Activated CD8-positive, alpha-beta T cell treated with anti-CD3 and anti-CD28 coated beads for 36 hours (primary cell): ENCODE data around the gene SQOR. TPM values are rescaled to one million over a fixed set of nuclear protein-coding genes. Genes with fewer than 3 reads are reported as not detected.

Experiments used
- ATAC-seq: fragments of 200-7000 bp; cut with Tn5 transposase; one replicate; pipeline ENCODE4 v1.10.0; 2021; ENCODE audit warnings: mild to moderate bottlenecking, moderate library complexity
- CTCF ChIA-PET: fragments of 350-600 bp; sonication (Branson Sonifier 250); formaldehyde crosslinking; loops from one replicate; lab custom pipeline; 2021; ENCODE audit warnings: antibody characterized with exemption; lab: Charles Lee
- POLR2A ChIA-PET: fragments of 350-600 bp; sonication (Branson Sonifier 250); formaldehyde crosslinking; loops from one replicate; lab custom pipeline; 2021; ENCODE audit warnings: antibody characterized with exemption; lab: Charles Lee
- DNase-seq: peaks from one replicate; pipeline ENCODE4 v3.0.0-alpha.2; 2020
- H3K27ac Mint-ChIP-seq: one replicate; pipeline ENCODE4 v1.8.0; 2021; ENCODE audit warnings: mild to moderate bottlenecking, mixed read lengths
- H3K27me3 Mint-ChIP-seq: one replicate; pipeline ENCODE4 v1.8.0; 2021; ENCODE audit warnings: mixed read lengths
- H3K36me3 Mint-ChIP-seq: one replicate; pipeline ENCODE4 v1.8.0; 2021; ENCODE audit warnings: low read depth, mixed read lengths
- H3K4me1 Mint-ChIP-seq: one replicate; pipeline ENCODE4 v1.8.0; 2021; ENCODE audit warnings: low read depth, mixed read lengths
- H3K4me3 Mint-ChIP-seq: one replicate; pipeline ENCODE4 v1.8.0; 2021; ENCODE audit warnings: mild to moderate bottlenecking, moderate library complexity, mixed read lengths
- H3K9me3 Mint-ChIP-seq: one replicate; pipeline ENCODE4 v1.8.0; 2021; ENCODE audit warnings: mixed read lengths
- intact Hi-C: fragments of 100-400 bp; cut with micrococcal nuclease; formaldehyde crosslinking; loops from one replicate; pipeline ENCODE4 v1.10.0; 2022
- total RNA-seq, 2 experiments: library from RNA; stranded (reverse); gene quantifications; one replicate each; pipeline ENCODE4 v1.2.3, GENCODE V29; 2021
- TF ChIP-seq, protein P1 (sequence below): fragments of 200-600 bp; IDR thresholded peaks from one replicate; pipeline ENCODE4 v1.8.0; 2022; ENCODE audit warnings: antibody characterized with exemption, mild to moderate bottlenecking

The SQOR gene
- total RNA-seq, 2 experiments from 2014 or later = 84.3 to 87.3 TPM

GRCh38 chr15:45690581-45691260 is 55.9 kb downstream of the SQOR start:
- no peaks in the 10 kb centered on the region for H3K27me3 Mint-ChIP-seq
- no peaks in the 10 kb centered on the region for H3K4me1 Mint-ChIP-seq
- CTCF ChIA-PET = no interaction called here
- no peak for DNase-seq
- no peak overlapping the region for H3K4me3 Mint-ChIP-seq
- no peak for ATAC-seq
- POLR2A ChIA-PET = no interaction called here
- intact Hi-C loops = no loop called here
- TF ChIP-seq, protein P1, sequence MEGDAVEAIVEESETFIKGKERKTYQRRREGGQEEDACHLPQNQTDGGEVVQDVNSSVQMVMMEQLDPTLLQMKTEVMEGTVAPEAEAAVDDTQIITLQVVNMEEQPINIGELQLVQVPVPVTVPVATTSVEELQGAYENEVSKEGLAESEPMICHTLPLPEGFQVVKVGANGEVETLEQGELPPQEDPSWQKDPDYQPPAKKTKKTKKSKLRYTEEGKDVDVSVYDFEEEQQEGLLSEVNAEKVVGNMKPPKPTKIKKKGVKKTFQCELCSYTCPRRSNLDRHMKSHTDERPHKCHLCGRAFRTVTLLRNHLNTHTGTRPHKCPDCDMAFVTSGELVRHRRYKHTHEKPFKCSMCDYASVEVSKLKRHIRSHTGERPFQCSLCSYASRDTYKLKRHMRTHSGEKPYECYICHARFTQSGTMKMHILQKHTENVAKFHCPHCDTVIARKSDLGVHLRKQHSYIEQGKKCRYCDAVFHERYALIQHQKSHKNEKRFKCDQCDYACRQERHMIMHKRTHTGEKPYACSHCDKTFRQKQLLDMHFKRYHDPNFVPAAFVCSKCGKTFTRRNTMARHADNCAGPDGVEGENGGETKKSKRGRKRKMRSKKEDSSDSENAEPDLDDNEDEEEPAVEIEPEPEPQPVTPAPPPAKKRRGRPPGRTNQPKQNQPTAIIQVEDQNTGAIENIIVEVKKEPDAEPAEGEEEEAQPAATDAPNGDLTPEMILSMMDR = no peak
- H3K27ac Mint-ChIP-seq = no peak overlapping the region
- no peaks in the 10 kb centered on the region for H3K9me3 Mint-ChIP-seq
- H3K36me3 Mint-ChIP-seq = peaks cover 20% of the 10 kb centered on the region

- H3K9me3 Mint-ChIP-seq = no peaks in the 10 kb centered on the region
- peaks cover 11% of the 10 kb centered on the region for H3K4me1 Mint-ChIP-seq
- ChIA-PET CTCF (interaction anchor here (0.7 to 1.7 kb wide), 2 partner anchors 14 to 41 kb away, joined by 3 to 4 read pairs; no protein-coding TSS in a partner anchor), POLR2A (no interaction called here)
- H3K27ac Mint-ChIP-seq = no peak overlapping the region
- DNase-seq = no peak
- H3K4me3 Mint-ChIP-seq = no peak overlapping the region
- H3K27me3 Mint-ChIP-seq = peaks cover 7% of the 10 kb centered on the region
- TF ChIP-seq, protein P1 = no peak
- intact Hi-C loops = no loop called here
- no peak for ATAC-seq
- no peaks in the 10 kb centered on the region for H3K36me3 Mint-ChIP-seq
Measured at GRCh38 chr15:45701108-45701507, 66.3 kb downstream of the SQOR start.

GRCh38 chr15:45702041-45702440 is 67.2 kb downstream of the SQOR start:
- DNase-seq (no peak), ATAC-seq (no peak)
- POLR2A ChIA-PET = no interaction called here
- TF ChIP-seq, protein P1 = no peak
- Mint-ChIP-seq H3K9me3 (no peaks in the 10 kb centered on the region), H3K4me1 (peaks cover 11% of the 10 kb centered on the region), H3K36me3 (no peaks in the 10 kb centered on the region), H3K4me3 (no peak overlapping the region), H3K27ac (no peak overlapping the region), H3K27me3 (peaks cover 7% of the 10 kb centered on the region)
- intact Hi-C loops = no loop called here
- CTCF ChIA-PET = interaction anchor here (0.7 to 1.5 kb wide), 3 partner anchors 13 to 89 kb away, joined by 3 to 4 read pairs (median 3); no protein-coding TSS in a partner anchor

- POLR2A ChIA-PET = interaction anchor here (1.4 kb wide), 1 partner anchor 12 kb away, joined by 3 read pairs; no protein-coding TSS in a partner anchor
- peak overlapping the region; percentile 69 for H3K4me3 Mint-ChIP-seq
- H3K4me1 Mint-ChIP-seq = peaks cover 11% of the 10 kb centered on the region
- intact Hi-C loops = no loop called here
- H3K27ac Mint-ChIP-seq = no peak overlapping the region
- ATAC-seq (peak; percentile 12), DNase-seq (no peak)
- TF ChIP-seq, protein P1 = peak; percentile 32
- H3K9me3 Mint-ChIP-seq = no peaks in the 10 kb centered on the region
- no peaks in the 10 kb centered on the region for H3K36me3 Mint-ChIP-seq
- CTCF ChIA-PET = interaction anchor here (1.5 to 3.8 kb wide), 2 partner anchors 10 to 86 kb away, joined by 4 to 31 read pairs; no protein-coding TSS in a partner anchor
- peaks cover 7% of the 10 kb centered on the region for H3K27me3 Mint-ChIP-seq
Measured at GRCh38 chr15:45703670-45704328, 69.0 kb downstream of the SQOR start.
